ENCODE measurements around the gene MATN3. TPM values are rescaled to one million over a fixed set of nuclear protein-coding genes. Genes with fewer than 3 reads are reported as not detected.
A peak's percentile ranks its signal among the peaks of the same experiment; 100 is the strongest.

The MATN3 gene
- total and polyA plus RNA-seq, 2 of the 13 experiments (the other 11 are each of a cell fraction or from before 2014, with no cell fraction given): 36.1 to 208 TPM

DNA sequence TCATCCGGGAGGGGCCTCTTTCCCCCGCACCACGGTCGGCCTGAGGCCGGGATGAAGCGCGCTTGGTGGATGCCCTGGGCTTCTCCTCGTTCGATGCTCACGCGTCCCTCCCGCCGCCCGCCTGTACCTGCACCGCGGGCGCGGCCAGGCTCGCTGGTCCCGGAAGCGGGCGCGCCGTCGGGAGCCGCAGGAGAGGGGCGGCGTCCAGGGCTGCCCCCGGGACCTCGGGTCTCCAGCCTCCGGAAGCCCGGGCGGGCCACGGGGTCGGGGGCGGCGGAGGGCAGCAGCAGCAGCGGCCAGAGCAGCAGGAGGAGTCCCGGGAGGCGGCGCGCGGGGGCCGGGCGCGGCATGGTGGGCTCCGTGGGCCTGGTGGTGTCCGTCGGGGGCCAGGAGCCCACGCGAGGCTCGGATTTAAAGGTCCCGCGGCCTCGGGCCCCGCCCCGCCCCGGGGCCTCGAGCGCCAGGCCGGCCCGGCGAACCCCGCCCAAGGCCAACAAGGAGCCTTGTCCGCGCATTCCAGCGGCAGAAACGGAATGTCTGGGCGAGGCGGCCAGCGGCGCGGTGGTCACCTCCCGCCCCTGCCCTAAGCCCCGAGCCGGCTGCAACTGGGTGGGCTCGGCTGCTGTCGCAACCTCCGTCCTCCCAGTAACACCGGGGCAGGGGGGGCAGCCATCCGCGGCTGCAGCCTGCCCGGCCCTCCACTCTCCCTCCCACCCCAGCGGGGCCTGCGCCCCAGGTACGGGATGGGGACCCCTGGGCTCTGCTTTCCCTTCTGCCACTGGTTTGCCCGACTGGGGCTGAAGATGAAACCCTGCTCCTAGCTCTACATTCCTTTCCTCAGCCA is at the start of gene MATN3 (continued):
- TF ChIP-seq ZNF891 (CRISPR knock-in tag; IDR thresholded peaks at IDR 0.05) (peak; percentile 89; the same call in 1 of the 2 replicates), ZNF589 (CRISPR knock-in tag; conservative IDR thresholded peaks at IDR 0.05) (peak; percentile 75), SIN3A (IDR thresholded peaks at IDR 0.05; ENCODE audit: borderline replicate concordance, low read depth, low read length) (peak; percentile 69; the same call in 1 of the 2 replicates), RBFOX2 (IDR thresholded peaks at IDR 0.05; ENCODE audit: low read depth, low read length) (peak; percentile 90), ZNF510 (CRISPR knock-in tag; IDR thresholded peaks at IDR 0.05; ENCODE audit: low read depth) (no peak), ZMYM4 (CRISPR knock-in tag; IDR thresholded peaks at IDR 0.05) (peak; percentile 75), BCL6 (CRISPR knock-in tag; IDR thresholded peaks at IDR 0.05) (peak; percentile 59; the same call in 1 of the 2 replicates), GABPA (IDR thresholded peaks at IDR 0.05; ENCODE audit: low read depth, low read length) (no peak), GABPA (CRISPR knock-in tag; IDR thresholded peaks at IDR 0.05; ENCODE audit: low read depth) (no peak), ZFP1 (CRISPR knock-in tag; IDR thresholded peaks at IDR 0.05) (no peak), KDM2A (CRISPR knock-in tag; IDR thresholded peaks at IDR 0.05; ENCODE audit: borderline replicate concordance, low read depth) (peak; percentile 70), HOXA9 (CRISPR knock-in tag; IDR thresholded peaks at IDR 0.05; ENCODE audit: borderline replicate concordance) (peak; percentile 34; the same call in 1 of the 2 replicates)
- TF ChIP-seq, protein P1, sequence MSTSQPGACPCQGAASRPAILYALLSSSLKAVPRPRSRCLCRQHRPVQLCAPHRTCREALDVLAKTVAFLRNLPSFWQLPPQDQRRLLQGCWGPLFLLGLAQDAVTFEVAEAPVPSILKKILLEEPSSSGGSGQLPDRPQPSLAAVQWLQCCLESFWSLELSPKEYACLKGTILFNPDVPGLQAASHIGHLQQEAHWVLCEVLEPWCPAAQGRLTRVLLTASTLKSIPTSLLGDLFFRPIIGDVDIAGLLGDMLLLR (CRISPR knock-in tag; IDR thresholded peaks at IDR 0.05): 0 out of 2 replicates have a peak, but pooled peaks have one; percentile 23
- TF ChIP-seq, protein P2, sequence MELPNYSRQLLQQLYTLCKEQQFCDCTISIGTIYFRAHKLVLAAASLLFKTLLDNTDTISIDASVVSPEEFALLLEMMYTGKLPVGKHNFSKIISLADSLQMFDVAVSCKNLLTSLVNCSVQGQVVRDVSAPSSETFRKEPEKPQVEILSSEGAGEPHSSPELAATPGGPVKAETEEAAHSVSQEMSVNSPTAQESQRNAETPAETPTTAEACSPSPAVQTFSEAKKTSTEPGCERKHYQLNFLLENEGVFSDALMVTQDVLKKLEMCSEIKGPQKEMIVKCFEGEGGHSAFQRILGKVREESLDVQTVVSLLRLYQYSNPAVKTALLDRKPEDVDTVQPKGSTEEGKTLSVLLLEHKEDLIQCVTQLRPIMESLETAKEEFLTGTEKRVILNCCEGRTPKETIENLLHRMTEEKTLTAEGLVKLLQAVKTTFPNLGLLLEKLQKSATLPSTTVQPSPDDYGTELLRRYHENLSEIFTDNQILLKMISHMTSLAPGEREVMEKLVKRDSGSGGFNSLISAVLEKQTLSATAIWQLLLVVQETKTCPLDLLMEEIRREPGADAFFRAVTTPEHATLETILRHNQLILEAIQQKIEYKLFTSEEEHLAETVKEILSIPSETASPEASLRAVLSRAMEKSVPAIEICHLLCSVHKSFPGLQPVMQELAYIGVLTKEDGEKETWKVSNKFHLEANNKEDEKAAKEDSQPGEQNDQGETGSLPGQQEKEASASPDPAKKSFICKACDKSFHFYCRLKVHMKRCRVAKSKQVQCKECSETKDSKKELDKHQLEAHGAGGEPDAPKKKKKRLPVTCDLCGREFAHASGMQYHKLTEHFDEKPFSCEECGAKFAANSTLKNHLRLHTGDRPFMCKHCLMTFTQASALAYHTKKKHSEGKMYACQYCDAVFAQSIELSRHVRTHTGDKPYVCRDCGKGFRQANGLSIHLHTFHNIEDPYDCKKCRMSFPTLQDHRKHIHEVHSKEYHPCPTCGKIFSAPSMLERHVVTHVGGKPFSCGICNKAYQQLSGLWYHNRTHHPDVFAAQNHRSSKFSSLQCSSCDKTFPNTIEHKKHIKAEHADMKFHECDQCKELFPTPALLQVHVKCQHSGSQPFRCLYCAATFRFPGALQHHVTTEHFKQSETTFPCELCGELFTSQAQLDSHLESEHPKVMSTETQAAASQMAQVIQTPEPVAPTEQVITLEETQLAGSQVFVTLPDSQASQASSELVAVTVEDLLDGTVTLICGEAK (IDR thresholded peaks at IDR 0.05): no peak
- TF ChIP-seq, protein P2 (CRISPR knock-in tag; IDR thresholded peaks at IDR 0.05): peak; percentile 79; the same call in 1 of the 2 replicates
- TF ChIP-seq, protein P3, sequence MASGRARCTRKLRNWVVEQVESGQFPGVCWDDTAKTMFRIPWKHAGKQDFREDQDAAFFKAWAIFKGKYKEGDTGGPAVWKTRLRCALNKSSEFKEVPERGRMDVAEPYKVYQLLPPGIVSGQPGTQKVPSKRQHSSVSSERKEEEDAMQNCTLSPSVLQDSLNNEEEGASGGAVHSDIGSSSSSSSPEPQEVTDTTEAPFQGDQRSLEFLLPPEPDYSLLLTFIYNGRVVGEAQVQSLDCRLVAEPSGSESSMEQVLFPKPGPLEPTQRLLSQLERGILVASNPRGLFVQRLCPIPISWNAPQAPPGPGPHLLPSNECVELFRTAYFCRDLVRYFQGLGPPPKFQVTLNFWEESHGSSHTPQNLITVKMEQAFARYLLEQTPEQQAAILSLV (CRISPR knock-in tag; IDR thresholded peaks at IDR 0.05; ENCODE audit: borderline replicate concordance): peak; percentile 56; the same call in 1 of the 2 replicates
- TF ChIP-seq, protein P4, sequence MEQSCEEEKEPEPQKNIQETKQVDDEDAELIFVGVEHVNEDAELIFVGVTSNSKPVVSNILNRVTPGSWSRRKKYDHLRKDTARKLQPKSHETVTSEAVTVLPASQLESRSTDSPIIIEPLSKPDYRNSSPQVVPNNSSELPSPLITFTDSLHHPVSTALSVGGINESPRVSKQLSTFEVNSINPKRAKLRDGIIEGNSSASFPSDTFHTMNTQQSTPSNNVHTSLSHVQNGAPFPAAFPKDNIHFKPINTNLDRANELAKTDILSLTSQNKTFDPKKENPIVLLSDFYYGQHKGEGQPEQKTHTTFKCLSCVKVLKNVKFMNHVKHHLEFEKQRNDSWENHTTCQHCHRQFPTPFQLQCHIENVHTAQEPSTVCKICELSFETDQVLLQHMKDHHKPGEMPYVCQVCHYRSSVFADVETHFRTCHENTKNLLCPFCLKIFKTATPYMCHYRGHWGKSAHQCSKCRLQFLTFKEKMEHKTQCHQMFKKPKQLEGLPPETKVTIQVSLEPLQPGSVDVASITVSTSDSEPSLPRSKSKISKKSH (CRISPR knock-in tag; IDR thresholded peaks at IDR 0.05; ENCODE audit: borderline replicate concordance): peak; percentile 82; the same call in 1 of the 2 replicates

Data from HepG2 (cell line).